Stimulated activated CD4-positive, alpha-beta T cell treated with anti-CD3 and anti-CD28 coated beads, Interleukin-15, amount 100 ng/mL, for 24 hours (primary cell): Measurements from ENCODE around the gene FCHSD2.
"Not testable (repeated sequence)": the region's sequence is repeated elsewhere in the genome, so short reads cannot be mapped to it uniquely, and the experiment has no call there.

Experiments
- DNase-seq: peaks from one replicate; pipeline ENCODE4 v3.0.0-alpha.2; 2020

The FCHSD2 gene

DNA sequence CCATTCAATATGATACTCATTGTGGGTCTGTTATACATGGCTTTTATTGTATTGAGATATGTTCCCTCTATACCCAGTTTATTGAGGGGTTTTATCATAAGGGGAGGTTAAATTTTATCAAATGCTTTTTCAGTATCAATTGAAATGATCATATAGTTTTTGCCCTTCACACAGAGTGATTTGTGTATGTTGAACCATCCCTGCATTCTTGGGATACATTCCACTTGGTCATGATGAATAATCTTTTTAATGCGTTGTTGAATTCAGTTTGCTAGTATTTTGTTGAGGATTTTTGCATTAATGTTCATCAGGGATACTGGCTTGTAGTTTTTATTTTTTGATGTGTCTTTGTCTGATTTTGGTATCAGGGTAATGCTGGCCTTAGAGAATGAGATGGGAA is 229.9 kb downstream of the FCHSD2 start:
- no peak for DNase-seq

DNA sequence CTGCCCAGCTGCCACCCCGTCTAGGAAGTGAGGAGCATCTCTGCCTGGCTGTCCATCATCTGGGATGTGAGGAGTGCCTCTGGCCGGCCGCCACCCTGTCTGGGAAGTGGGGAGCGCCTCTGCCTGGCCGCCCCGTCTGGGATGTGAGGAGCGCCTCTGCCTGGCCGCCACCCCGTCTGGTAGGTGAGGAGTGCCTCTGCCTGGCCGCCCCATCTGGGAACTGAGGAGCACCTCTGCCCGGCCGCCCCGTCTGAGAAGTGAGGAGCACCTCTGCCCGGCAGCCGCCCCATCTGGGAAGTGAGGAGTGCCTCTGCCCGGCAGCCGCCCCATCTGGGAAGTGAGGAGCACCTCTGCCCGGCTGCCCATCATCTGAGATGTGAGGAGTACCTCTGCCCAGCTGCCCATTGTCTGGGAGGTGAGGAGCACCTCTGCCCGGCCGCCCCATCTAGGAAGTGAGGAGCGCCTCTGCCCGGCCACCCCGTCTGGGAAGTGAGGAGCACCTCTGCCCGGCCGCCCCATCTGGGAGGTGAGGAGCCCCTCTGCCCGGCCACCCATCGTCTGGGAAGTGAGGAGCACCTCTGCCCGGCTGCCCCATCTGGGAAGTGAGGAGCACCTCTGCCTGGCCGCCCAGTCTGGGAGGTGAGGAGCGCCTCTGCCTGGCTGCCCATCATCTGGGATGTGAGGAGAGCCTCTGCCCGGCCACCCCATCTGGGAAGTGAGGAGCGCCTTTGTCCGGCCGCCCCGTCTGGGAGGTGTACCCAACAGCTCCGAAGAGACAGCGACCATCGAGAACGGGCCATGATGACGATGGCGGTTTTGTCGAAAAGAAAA is 232.3 kb downstream of the FCHSD2 start:
- not testable (repeated sequence) for DNase-seq

DNA sequence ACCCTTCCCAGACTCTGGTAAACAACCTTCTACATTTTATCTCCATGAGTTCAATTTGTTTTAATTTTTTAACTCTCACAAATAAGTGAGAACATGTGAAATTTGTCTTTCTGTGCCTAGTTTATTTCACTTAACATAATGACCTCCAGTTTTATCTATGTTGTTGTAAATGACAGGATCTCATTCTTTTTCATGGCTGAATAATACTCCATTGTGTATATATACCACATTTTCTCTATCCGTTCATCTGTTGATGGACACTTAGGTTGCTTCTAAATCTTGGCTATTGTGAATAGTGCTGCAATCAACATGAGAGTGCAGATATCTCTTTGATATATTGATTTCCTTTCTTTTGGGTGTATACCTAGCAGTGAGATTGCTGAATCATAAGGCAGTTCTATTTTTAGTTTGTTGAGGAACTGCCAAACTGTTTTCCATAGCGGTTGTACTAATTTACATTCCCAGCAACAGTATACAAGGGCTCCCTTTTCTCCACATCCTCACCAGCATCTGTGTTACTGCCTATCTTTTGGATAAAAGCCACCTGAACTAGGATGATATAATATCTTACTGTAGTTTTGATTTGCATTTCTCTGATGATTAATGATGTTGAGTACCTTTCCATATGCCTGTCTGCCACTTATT is 234.0 kb downstream of the FCHSD2 start:
- no peak for DNase-seq

DNA sequence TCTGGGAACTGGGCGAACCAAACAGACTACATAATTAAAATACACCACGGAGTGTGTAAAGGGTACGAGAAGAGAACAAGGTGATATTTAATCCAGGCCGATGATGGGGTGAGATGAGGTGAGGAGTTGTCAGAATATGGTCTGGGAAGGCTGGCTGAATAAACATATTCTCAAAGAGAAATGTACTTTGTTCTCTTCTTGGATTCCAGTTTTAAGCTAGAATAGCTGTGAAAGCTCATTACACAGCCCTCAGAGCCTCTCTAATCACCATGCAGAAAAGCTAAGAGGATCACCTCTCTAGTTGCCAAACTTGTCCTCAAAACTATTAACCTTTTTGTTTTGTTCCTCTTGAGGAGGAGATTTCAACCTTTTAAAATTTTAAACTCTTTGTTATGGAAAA is 238.1 kb downstream of the FCHSD2 start:
- DNase-seq: no peak

DNA sequence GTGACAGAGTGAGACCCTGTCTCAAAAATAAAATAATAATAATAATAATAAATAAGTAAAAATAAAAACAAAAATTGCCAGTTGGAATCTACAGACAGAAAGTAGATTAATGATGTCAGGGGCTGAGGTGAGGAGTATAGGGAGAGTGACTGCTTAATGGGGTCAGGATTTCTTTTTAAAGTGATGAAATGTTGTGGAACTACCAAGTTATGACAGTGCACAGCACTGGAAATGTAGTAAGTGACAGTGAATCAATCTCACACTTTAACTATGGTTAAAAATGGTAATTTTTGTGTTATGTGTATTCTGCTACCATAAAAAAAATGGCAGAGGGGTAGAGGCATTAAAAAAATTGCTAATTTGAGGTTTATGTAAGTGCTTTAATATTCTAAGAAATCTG is 240.7 kb downstream of the FCHSD2 start:
- no peak for DNase-seq

DNA sequence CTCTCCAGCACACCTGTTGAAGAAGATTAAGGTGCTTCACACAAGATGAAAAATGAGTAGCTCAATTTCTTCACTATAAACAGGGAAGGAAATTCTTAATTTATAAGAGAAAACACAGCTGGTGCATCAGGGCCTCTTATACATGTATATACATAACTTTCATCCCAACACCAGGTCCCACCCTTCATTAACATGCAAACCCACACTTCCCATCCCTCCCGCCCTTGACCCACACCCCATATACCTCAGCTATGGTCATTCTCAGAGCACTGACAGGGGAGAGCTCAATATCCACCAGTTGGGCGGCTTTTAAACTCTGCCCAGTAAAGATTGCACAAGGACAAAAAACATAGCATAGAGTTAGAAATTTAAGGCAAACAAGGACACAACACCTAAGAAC is 242.1 kb downstream of the FCHSD2 start:
- no peak for DNase-seq

DNA sequence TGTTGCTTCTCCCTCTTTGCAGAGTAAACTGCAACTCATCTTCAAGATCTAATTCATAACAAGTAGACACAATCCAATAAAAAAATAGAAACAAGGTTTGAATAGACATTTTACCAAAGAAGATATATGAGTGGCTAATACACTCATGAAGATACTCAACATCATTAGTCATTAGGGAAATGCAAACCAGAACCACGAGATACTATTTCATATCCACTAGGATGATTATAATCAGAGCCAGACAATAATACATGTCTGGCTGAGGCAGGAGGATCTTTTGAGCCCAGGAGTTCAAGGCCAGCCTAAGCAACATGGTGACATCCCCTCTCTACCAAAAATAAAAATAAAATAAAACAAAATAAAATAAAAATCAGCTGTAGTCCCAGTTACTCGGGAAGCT is 242.9 kb downstream of the FCHSD2 start:
- no peak for DNase-seq

DNA sequence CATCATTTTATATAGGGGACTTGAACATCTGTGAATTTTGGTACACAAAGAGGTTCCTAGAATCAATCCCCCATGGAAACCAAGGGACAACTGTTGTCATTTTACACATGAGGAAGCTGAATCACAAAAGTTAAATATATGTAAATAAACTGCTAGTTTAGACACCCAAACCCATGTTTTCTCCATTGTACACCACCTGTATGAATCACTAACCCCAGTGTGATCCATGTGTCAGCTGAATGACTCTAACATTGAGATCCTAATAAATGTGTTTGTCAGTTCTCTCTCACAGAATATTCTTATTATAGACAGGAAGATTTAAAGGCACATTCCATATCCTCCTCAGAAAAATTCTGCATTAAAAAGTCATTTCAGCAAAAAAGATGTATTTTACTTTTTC is 244.6 kb downstream of the FCHSD2 start:
- no peak for DNase-seq

DNA sequence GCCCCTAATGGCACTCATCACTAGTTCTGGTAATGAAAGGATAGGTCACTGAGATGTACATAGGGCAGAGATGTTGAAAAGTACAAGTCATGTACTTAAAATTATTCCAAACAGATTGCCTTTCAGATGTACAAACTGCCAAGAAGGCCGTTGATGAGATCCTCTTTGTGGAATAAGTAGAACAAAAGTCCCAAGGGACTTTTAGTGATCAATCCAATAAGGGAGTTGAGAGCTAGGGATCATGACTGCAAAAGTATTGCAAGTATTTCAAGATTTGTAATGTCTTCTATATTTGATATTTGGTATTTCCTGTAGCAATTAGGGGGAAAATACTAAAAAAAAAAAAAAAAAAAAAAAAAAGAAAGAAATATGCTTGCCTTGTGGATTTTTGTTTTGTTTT is 245.7 kb downstream of the FCHSD2 start:
- no peak for DNase-seq

DNA sequence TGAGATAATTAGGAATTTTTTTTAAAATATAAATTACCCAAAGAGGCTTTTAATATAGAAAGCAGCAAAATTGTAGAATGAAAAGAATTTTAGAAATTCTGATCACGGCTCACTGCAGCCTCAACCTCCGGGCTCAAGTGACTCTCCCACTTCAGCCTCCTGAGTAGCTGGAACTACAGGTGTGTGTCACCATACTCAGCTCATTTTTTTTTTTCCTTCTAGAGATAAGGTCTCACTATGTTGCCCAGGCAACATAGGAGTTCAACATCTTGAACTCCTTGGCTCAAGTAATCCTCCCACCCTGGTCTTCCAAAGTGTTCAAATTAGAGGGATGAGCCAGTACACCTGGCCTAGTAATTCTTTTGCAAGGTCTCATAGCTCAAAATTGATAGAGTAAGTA is 251.2 kb downstream of the FCHSD2 start:
- no peak for DNase-seq

DNA sequence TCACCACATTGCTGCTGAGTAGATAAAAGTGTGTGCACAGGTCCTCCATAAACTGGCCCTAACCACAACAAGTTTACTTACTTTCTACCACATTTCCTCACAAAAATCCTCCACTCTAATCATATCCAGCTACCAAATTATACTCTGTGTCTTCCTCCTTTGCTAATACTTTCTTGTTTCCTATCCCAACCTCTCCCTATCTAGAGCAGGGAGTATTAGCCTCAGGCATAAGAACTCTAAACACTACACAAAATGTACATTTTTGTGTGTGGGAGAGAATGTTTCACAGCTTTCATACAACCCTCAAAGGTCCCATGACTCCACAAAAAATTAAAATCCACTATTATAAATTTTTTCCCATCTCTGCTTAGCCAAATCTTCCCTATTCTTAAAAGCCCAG is 255.5 kb downstream of the FCHSD2 start:
- DNase-seq: no peak

DNA sequence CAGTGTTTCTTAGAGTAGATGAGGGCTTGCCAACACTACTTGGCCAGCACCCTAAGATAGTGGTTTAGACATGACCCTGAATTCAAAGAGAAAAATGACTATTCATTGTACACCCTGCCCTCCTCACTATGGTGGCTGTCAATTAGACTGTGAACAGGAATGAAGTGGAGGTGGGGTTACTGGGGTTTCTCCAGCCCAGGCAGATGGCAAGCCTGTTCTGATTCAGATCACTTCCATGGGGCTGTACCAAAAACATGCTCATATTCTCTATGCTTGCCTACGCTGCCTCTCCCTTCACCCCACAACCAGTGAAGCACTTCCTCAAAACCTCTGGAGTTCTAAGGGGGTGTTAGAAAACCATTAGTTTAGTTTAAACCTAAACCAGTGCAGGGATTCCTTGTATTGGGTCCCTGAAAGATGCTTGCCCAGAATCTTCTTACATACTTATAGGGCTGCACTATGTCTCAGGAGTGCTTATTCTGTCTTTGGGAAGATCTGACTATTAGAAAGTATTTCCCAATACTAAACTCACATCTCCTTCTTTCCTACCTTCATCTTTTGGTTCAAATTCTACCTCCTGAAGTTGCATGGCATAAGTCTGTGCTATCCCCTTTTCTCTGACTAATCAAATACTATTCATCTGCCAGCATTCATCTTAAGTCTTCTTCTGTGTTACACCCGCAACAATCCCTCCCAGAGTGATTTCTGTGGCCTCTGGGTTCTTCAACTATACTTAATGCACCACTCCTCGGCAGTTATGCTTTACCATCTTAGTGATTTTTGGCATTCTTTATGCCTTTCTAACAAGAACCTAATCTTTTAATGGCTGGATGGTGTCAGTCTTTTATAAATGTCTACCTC is 256.1 kb downstream of the FCHSD2 start:
- no peak for DNase-seq

DNA sequence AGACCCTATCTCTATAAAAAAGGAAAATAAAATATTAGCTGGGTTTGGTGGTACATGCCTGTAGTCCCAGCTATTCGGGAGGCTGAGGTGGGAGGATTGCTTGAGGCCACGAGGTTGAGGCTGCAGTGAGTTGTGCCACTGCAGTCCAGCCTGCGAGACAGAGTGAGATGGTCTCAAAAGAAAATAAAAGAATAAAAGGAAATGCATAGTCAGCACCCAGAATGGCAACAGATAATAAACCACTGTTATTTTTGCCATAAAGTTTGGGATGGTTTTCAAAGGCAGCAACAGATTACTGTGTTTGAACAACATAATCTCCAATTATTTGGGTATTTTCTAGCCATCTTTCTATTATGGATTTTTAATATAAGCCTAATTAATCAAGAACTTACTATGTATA is 266.0 kb downstream of the FCHSD2 start:
- no peak for DNase-seq

DNA sequence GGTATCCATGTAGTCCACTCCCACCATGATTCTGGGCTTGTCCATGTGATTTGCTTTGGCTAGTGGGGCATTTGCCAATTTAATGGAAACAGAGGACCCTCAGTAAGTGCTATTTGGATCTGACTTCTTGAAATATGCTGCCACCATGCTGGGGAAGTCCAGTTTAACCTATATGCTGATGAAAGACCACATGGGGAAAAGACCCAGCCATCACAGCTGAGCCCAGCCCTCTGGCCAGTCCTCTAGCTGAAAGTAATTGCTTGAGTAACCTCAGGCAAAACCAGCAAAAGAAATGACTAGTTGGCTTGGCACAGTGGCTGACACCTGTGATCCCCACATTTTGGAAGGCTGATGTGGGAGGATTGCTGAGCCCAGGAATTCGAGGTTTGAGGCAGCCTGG is 266.4 kb downstream of the FCHSD2 start:
- DNase-seq: no peak

DNA sequence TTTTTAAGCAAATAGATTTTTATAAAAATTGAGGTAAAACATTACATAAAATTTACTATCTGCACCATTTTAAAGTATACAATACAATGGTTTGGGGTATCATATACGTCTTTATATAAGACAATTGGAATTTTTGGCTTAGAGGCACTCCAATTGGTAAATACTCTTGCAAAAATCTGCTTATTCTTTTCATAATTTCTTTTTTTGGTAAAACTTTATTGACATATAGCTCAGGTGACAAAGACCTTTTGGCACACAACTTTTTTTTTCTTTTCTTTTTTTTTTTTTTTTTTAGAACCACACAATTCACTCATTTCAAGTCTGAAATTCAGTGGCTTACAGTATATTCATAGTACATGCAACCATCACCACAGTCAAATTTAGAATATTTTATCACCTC is 270.1 kb downstream of the FCHSD2 start:
- no peak for DNase-seq

DNA sequence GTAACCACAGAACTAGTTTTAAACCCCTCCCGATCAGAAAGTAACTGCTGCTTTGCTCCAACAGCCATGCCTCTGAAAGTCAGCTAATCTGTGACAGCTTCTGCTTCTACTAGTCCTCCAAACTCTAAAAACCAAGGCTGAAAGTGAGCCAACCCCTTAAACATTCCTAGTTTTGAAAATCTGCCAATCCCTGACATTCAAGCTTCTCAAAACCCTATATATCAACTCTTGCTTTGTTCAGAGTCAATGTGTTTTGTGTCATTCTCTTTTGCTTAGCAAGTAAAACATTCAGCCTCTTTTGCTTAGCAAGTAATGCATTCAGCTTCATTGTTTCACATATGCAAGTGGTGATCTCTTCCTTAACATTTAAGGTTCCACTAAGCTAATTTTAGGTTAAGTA is 271.0 kb downstream of the FCHSD2 start:
- DNase-seq: no peak

DNA sequence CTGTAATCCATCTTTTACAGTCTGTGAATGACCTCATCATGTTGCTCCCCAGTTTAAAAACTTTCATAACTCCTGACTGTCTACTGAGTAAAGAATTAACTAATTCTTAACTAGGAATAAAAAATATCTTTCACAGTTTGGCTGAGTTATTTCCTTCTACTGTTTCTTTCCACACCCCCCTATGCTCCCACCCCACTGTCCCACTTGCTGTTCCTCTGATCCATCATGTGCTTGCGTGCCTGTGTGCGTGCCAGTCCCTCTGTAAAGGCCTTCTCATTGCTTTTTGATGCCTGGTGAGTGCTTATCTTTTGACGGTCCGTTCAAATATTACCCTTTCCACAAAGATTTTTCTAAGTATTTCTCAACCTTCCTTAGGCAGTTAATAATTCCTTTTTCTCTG is 272.3 kb downstream of the FCHSD2 start:
- no peak for DNase-seq

DNA sequence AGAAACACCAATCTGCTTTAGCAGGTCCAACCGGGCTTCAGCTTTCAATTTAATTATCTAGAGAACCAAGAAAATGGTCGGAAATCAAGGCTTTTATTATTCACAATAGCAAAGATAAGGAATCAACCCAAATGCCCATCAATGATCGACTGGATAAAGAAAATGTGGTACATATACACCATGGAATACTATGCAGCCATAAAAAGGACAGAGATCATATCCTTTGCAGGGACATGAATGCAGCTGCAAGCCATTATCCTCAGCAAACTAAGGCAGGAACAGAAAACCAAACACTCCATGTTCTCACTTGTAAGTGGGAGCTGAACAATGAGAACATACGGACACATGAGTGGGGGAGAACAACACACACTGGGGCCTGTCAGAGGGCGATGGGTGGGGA is 274.1 kb downstream of the FCHSD2 start:
- no peak for DNase-seq

DNA sequence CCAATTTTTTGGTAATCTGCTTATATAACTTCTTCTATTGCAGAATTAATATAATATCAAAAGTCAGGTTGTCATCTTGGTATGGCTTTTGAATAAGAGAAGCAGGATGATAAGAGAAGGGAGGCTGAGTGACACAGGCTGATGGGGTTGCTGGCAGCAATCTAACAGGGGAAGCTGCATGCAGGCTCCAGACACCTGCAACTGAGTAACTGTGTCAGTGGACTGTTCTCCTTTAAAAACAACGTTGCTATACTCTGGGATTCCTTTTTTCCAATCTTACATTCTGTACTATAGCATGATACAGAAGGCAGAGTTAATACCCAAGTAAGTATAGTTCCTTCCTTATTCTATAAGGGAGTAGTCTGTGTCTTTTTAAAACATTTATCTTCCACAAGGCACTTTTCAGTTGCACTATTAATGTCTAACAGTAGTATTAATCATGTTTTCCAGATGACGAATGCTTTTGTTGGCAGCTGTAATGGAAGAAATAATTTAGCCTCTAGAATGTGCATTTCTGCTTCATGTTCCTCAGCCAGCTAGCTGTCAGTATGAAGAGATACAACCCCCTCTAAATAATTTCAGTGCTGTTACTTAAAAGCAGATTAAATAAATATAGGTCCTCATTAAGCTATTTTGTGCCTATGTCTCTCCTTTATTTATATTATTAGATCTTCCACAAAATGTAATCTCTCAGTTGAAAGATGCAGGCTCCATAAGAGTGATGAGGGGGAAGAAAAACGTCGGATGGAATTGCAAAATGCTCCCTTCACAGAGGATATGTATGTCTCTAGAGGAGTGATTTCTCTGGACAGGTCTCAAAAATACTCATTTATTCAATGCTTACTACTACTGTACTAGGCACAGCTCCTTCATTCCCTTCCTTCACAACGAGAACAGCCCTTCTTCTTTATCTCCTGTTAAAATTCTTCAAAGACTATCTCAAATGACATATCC is 277.1 kb downstream of the FCHSD2 start:
- no peak for DNase-seq

DNA sequence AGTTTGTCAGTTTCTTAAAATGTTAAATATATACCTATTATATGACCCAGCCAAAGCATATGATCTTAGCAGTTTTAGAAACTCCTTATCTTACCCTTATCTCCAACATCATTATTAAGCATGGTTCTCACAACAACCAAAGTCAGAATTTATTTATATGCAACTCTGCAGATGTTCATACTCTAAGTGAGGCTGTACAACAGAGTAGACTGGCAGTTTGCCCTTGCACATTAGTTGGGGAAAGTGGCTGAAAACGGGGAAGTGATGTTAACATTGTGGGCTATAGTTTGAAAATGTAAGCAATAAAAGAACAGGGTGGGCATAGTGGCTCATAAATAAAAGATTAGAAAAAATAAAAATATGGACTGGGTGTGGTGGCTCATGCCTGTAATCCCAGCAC is 278.2 kb downstream of the FCHSD2 start:
- DNase-seq: no peak

DNA sequence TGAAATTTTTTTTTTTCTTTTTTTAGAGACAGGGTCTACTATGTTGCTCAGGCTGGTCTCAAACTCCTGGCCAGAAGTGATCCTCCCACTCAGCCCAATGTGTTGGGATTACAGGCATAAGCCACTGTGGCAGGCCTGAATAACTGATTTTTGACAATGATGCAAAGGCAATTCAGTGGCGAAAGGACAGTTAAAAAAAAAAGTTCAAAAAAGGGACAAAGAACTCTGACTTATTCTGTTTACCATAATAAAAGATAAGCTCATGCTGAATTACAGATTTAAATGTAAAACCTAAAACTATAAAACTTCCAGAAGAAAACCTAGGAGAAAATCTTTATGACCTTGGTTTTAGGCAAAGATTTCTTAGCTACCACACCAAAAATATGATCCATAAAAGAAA is 279.0 kb downstream of the FCHSD2 start:
- no peak for DNase-seq

DNA sequence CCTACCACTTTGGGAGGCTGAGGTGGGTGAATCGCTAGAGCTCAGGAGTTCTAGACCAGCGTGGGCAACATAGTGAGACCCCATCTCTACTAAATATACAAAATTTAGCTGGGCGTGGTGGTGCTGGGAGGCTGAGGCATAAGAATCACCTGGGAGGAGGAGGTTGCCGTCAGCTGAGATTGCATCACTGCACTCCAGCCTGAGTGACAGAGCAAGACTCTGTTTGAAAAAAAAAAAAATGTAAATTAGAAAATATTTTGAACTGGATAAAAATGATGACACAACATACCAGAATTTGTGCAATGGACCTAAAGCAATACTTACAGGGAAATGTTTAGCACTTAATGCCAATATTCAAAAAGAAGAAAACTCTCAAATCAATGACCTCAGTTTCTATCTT is 281.5 kb downstream of the FCHSD2 start:
- no peak for DNase-seq

DNA sequence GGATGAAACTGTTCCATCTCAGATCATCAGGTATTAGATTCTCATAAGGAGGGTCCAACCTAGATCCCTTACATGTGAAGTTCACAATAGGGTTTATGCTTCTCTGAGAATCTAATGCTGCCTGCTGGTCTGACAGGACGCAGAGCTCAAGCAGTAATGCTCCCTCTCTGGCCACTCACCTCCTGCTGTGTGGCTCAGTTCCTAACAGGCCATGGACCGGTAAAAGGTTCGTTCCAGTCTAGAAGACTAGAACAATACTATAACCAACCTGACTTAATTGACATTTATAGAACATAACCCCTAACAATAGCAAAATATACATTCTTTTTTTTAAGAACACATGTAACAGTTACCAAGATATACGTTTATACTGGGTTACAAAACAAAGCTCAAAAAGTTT is 282.1 kb downstream of the FCHSD2 start:
- no peak for DNase-seq
